ENCODE measurements around the gene TIGD7.
"Not testable (repeated sequence)": the region's sequence is repeated elsewhere in the genome, so short reads cannot be mapped to it uniquely, and the experiment has no call there.

Gene TIGD7

GRCh38 chr16:3282103-3282729 lies 23.0 kb downstream of the TIGD7 start:
- no peak for DNase-seq

- no peak for DNase-seq
Observed at GRCh38 chr16:3281222-3281820, 23.9 kb downstream of the TIGD7 start.

GRCh38 chr16:3276679-3277078 lies 28.6 kb downstream of the TIGD7 start:
- DNase-seq = no peak

- DNase-seq = no peak
Observed at GRCh38 chr16:3274947-3275346, 30.3 kb downstream of the TIGD7 start.

GRCh38 chr16:3274490-3274889 lies 30.7 kb downstream of the TIGD7 start:
- DNase-seq = no peak

- not testable (repeated sequence) for DNase-seq
Observed at GRCh38 chr16:3271281-3271680, 33.9 kb downstream of the TIGD7 start.

- not testable (repeated sequence) for DNase-seq
Observed at GRCh38 chr16:3270718-3271117, 34.5 kb downstream of the TIGD7 start.

- DNase-seq = no peak
Observed at GRCh38 chr16:3268294-3268693, 36.9 kb downstream of the TIGD7 start.

GRCh38 chr16:3266873-3267537 lies 38.2 kb downstream of the TIGD7 start:
- peak; percentile 16 for DNase-seq

GRCh38 chr16:3264137-3265036 lies 40.8 kb downstream of the TIGD7 start:
- DNase-seq = peak; percentile 99

- DNase-seq = no peak
Observed at GRCh38 chr16:3262517-3262916, 42.7 kb downstream of the TIGD7 start.

GRCh38 chr16:3259836-3260235 lies 45.4 kb downstream of the TIGD7 start:
- no peak for DNase-seq

GRCh38 chr16:3256866-3257465 lies 48.3 kb downstream of the TIGD7 start:
- DNase-seq = no peak

GRCh38 chr16:3256146-3256865 lies 48.9 kb downstream of the TIGD7 start, which contains the start of gene MEFV:
Gene MEFV (minus strand): TSS chr16:3256633. CDS start chr16:3256587, 46 bp downstream.
- no peak for DNase-seq

GRCh38 chr16:3254309-3254708 lies 50.9 kb downstream of the TIGD7 start:
- no peak for DNase-seq

GRCh38 chr16:3252967-3253366 lies 52.3 kb downstream of the TIGD7 start:
- DNase-seq = no peak

- no peak for DNase-seq
Observed at GRCh38 chr16:3249451-3249850, 55.8 kb downstream of the TIGD7 start.

- no peak for DNase-seq
Observed at GRCh38 chr16:3249020-3249419, 56.2 kb downstream of the TIGD7 start.
